ENCODE data around the gene RFTN1. TPM values are rescaled to one million over a fixed set of nuclear protein-coding genes. Genes with fewer than 3 reads are reported as not detected.

The RFTN1 gene
- total RNA-seq, 1 donor from 2014 or later, result 6.4 TPM

GRCh38 chr3:16423947-16424673, 89.4 kb downstream of the RFTN1 start:
- peaks cover 13% of the 10 kb centered on the region for H3K4me1 Mint-ChIP-seq (ENCODE audit: low read depth, unreplicated experiment)
- H3K27ac Mint-ChIP-seq (ENCODE audit: unreplicated experiment), result no peak overlapping the region
- H3K36me3 Mint-ChIP-seq (ENCODE audit: unreplicated experiment), result no peaks in the 10 kb centered on the region
- peaks cover 2% of the 10 kb centered on the region for H3K9me3 Mint-ChIP-seq (ENCODE audit: unreplicated experiment)
- H3K4me3 Mint-ChIP-seq (ENCODE audit: unreplicated experiment), result no peak overlapping the region
- no peak for TF ChIP-seq CTCF (IDR thresholded peaks at IDR 0.05; ENCODE audit: partially characterized antibody, unreplicated experiment)
- peaks cover 2% of the 10 kb centered on the region for H3K27me3 Mint-ChIP-seq (ENCODE audit: unreplicated experiment)
- DNase-seq, result no peak

GRCh38 chr3:16423298-16423697, 90.2 kb downstream of the RFTN1 start:
- Mint-ChIP-seq H3K4me1 (ENCODE audit: low read depth, unreplicated experiment) (peaks cover 13% of the 10 kb centered on the region), H3K9me3 (ENCODE audit: unreplicated experiment) (peaks cover 2% of the 10 kb centered on the region), H3K36me3 (ENCODE audit: unreplicated experiment) (no peaks in the 10 kb centered on the region), H3K4me3 (ENCODE audit: unreplicated experiment) (no peak overlapping the region), H3K27ac (ENCODE audit: unreplicated experiment) (no peak overlapping the region), H3K27me3 (ENCODE audit: unreplicated experiment) (peaks cover 2% of the 10 kb centered on the region)
- DNase-seq, result no peak
- TF ChIP-seq CTCF (IDR thresholded peaks at IDR 0.05; ENCODE audit: partially characterized antibody, unreplicated experiment), result no peak

GRCh38 chr3:16419640-16420241, 93.8 kb downstream of the RFTN1 start:
- no peak overlapping the region for H3K4me3 Mint-ChIP-seq (ENCODE audit: unreplicated experiment)
- H3K4me1 Mint-ChIP-seq (ENCODE audit: low read depth, unreplicated experiment), result peaks cover 7% of the 10 kb centered on the region
- H3K27ac Mint-ChIP-seq (ENCODE audit: unreplicated experiment), result no peak overlapping the region
- no peak for DNase-seq
- no peaks in the 10 kb centered on the region for H3K36me3 Mint-ChIP-seq (ENCODE audit: unreplicated experiment)
- H3K9me3 Mint-ChIP-seq (ENCODE audit: unreplicated experiment), result no peaks in the 10 kb centered on the region
- no peak for TF ChIP-seq CTCF (IDR thresholded peaks at IDR 0.05; ENCODE audit: partially characterized antibody, unreplicated experiment)
- H3K27me3 Mint-ChIP-seq (ENCODE audit: unreplicated experiment), result no peaks in the 10 kb centered on the region

GRCh38 chr3:16417945-16418739, 95.4 kb downstream of the RFTN1 start:
- Mint-ChIP-seq H3K9me3 (ENCODE audit: unreplicated experiment) (no peaks in the 10 kb centered on the region), H3K4me3 (ENCODE audit: unreplicated experiment) (no peak overlapping the region), H3K4me1 (ENCODE audit: low read depth, unreplicated experiment) (peaks cover 7% of the 10 kb centered on the region), H3K36me3 (ENCODE audit: unreplicated experiment) (no peaks in the 10 kb centered on the region), H3K27me3 (ENCODE audit: unreplicated experiment) (no peaks in the 10 kb centered on the region), H3K27ac (ENCODE audit: unreplicated experiment) (no peak overlapping the region)
- DNase-seq, result no peak
- no peak for TF ChIP-seq CTCF (IDR thresholded peaks at IDR 0.05; ENCODE audit: partially characterized antibody, unreplicated experiment)
